Measurements from ENCODE around the gene PPP1R2C.

The PPP1R2C gene

GRCh38 chrX:42748067-42748850, 29.7 kb downstream of the PPP1R2C start:
- DNase-seq: no peak

DNA sequence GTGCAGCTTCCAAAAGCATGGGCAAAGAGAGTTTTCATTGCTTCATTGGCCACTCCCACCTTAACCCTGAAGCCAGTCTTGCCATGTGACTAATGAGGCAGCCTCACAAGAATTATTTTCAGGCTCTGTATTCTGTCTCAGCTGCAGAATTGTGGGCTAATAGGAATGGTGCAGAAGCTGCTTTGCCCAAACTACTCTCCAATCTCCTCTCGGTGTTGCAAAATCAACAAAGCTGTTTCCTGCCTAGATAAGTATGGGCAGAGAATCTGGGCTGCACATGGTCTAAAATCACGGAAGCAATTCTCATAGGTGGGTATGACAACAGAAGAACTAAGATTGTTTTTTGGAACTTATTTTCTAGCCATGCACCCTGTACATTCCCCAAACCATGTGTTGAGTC, 31.4 kb downstream of the PPP1R2C start:
- no peak for DNase-seq

DNA sequence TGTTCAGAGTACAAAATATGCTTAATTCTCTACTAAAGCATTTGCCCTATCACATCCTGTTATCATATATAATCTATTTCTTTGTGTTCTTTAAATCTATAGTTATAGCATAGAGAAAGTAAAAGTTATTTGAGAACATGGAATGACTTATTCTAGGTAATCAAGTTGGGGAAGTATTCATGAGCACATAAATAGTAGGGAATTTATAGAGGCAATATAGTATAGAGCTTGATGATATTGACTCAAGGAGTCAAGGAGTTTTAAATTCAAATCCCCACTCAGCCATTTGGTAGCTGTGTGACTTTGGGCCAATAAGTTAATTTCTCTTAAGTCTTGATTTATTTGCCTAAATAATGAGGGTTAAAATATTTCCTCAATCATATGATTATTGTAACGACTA, 37.5 kb downstream of the PPP1R2C start:
- no peak for DNase-seq

GRCh38 chrX:42739741-42740140, 38.2 kb downstream of the PPP1R2C start:
- DNase-seq: no peak

GRCh38 chrX:42739258-42739657, 38.7 kb downstream of the PPP1R2C start:
- no peak for DNase-seq

DNA sequence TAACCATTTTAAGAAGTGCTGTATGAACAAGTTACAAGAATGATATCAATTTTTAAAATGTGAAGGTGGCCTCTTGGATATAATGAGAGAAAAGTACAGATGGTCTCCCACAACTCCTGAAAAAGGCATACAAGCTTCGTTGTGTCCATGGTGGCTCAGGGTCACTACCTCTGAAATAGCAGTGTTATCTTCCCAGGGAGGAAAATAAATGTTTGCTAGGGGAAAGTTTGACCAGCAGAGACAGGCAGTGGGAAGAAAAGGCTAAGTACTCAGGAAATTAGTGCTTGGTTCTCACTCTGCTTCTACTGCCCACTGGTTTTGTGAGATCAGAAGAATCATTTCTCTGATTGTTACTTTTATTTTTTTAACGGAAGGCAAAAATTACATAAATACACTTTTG, 39.4 kb downstream of the PPP1R2C start:
- DNase-seq: no peak

DNA sequence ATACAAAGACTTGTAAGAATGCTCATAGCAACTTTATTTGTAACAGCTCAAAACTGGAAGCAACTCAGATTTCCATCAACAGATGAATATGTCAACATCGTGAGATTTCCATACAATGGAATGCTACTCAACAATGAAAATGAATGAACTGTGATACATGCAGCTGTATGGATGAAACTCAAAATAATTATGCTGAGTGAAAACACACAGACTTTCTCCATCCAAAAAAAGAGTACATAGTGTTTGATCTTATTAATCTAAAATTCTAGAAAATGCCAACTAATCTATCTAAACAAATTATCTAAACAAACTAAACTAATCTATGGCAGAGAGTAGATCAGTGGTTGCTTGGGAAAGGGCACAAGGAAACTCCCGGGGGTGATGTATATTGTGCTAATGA, 42.7 kb downstream of the PPP1R2C start:
- DNase-seq: no peak

DNA sequence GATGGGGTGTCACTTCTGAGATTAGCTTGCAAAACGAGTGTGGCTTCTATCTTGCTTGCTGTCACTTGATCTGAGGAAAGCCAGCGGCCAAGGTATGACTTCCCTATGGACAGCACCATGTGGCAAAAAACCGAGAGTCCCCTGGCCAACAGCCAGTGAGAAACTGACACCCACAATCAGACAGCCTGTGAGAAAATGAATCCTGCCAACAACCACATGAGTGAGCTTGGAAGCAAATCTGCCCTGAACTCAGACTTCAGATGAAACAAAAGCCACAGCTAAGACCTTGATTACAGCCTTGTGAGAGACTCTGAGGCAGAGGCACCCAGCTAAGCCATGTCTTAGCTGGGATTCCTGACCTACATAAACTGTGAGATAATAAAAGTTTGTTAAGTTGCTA, 45.5 kb downstream of the PPP1R2C start:
- DNase-seq: peak; percentile 25
